NB4 (cell line): ENCODE measurements around the gene STN1.

ENCODE experiments used
- CTCF ChIP-seq: IDR thresholded peaks from one replicate; pipeline ENCODE4 v1.5.1; 2012; ENCODE audit warnings: low read depth, low read length
- MAX ChIP-seq: IDR thresholded peaks from 2 replicates; pipeline ENCODE4 v1.6.1; 2011; ENCODE audit warnings: low read depth, low read length
- POLR2A ChIP-seq: IDR thresholded peaks from 2 replicates; pipeline ENCODE4 v1.6.1; 2011; ENCODE audit warnings: mild to moderate bottlenecking; ENCODE audit not compliant: insufficient read length; ENCODE audit errors: extremely low read depth

GRCh38 chr10:103888113-103888841, 29.7 kb downstream of the STN1 start:
- TF ChIP-seq CTCF: peak; percentile 86
- no peak for TF ChIP-seq MAX
- no peak for TF ChIP-seq POLR2A
